Common myeloid progenitor, CD34-positive (primary cell): ENCODE data around the gene RAD18.

ENCODE experiments used
- CTCF ChIA-PET: fragments of 350-600 bp; sonication (Branson Sonifier 250); formaldehyde crosslinking; loops from one replicate; lab custom pipeline; 2021; ENCODE audit warnings: antibody characterized with exemption; lab: Charles Lee
- POLR2A ChIA-PET: fragments of 350-600 bp; sonication (Branson Sonifier 250); formaldehyde crosslinking; loops from one replicate; lab custom pipeline; 2021; ENCODE audit warnings: antibody characterized with exemption; lab: Charles Lee
- DNase-seq, 3 donors: peaks; one replicate each; pipeline versions ENCODE4 v3.0.0 to v3.0.0-alpha.2; 2013
- H3K27ac ChIP-seq, 2 experiments: 1 replicate in 1 of 2; 2 replicates in 1 of 2; pipeline ENCODE4 v1.7.0; 2013; ENCODE audit warnings: inconsistent platforms in 2 of 2, low read length in 2 of 2, mild to moderate bottlenecking in 2 of 2, low read depth in 1 of 2, moderate library complexity in 1 of 2; ENCODE audit not compliant: severe bottlenecking in 2 of 2, insufficient read depth in 1 of 2, poor library complexity in 1 of 2
- H3K27me3 ChIP-seq, 5 experiments: replicated peaks in 2 of 5; 1 replicate in 3 of 5; 2 replicates in 2 of 5; pipeline versions ENCODE4 v1.6.1 to v1.7.0; 2013; ENCODE audit warnings: low read length in 4 of 5, mild to moderate bottlenecking in 2 of 5, moderate library complexity in 2 of 5, inconsistent platforms in 1 of 5; ENCODE audit not compliant: insufficient read depth in 5 of 5, control insufficient read depth in 4 of 5
- H3K36me3 ChIP-seq, 4 experiments: 1 replicate in 2 of 4; 2 replicates in 2 of 4; pipeline versions ENCODE4 v1.6.1 to v1.7.0; 2013; ENCODE audit warnings: low read length in 3 of 4, control low read depth in 1 of 4, mild to moderate bottlenecking in 1 of 4; ENCODE audit not compliant: control insufficient read depth in 4 of 4, insufficient read depth in 4 of 4
- H3K4me1 ChIP-seq, 4 experiments: 1 replicate in 3 of 4; 2 replicates in 1 of 4; pipeline versions ENCODE4 v1.6.1 to v1.7.1; 2013; ENCODE audit warnings: low read length in 3 of 4, mild to moderate bottlenecking in 3 of 4, control low read depth in 1 of 4, inconsistent platforms in 1 of 4, moderate library complexity in 1 of 4; ENCODE audit not compliant: control insufficient read depth in 4 of 4, insufficient read depth in 4 of 4; ENCODE audit errors: control extremely low read depth in 1 of 4
- H3K4me3 ChIP-seq, 7 experiments: 1 replicate in 4 of 7; 2 replicates in 3 of 7; pipeline versions ENCODE4 v1.5.1 to v1.7.0; 2013; ENCODE audit warnings: mild to moderate bottlenecking in 7 of 7, low read length in 6 of 7, moderate library complexity in 6 of 7, inconsistent platforms in 2 of 7, low read depth in 2 of 7, control low read depth in 1 of 7; ENCODE audit not compliant: insufficient read depth in 4 of 7, control insufficient read depth in 1 of 7; ENCODE audit errors: extremely low read depth in 1 of 7
- H3K9me3 ChIP-seq, 5 experiments: 1 replicate in 4 of 5; 2 replicates in 1 of 5; pipeline versions ENCODE4 v1.6.1 to v1.7.1; 2013; ENCODE audit warnings: low read length in 4 of 5, mild to moderate bottlenecking in 2 of 5, inconsistent platforms in 1 of 5, low read depth in 1 of 5, moderate library complexity in 1 of 5; ENCODE audit not compliant: control insufficient read depth in 4 of 5, insufficient read depth in 2 of 5; ENCODE audit errors: control extremely low read depth in 1 of 5
- whole genome bisulfite sequencing: methylation state at CpG from one replicate; pipeline ENCODE4 v1.1.5; 2013; ENCODE audit not compliant: insufficient coverage; 5-methylcytosine and 5-hydroxymethylcytosine counted together

The RAD18 gene

DNA sequence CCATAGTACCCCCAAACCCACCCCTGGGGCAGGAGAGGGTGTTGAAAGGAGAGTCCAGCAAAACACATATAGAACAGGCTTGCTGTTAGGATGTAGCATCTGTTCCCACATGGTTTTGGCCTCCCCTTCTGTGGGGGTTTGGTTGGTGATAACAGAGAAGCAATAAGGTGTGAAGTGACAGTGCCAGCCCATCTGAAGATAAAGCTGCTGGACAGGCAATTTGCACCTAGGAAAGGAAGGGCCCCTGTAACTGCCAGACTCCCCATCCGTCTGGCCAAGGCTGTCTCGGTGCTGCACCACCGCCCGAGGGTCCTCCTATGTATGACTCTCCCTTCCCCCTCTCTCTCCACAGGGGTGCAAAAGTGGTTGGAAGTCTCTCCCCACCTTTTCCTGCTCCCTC, 99.4 kb downstream of the RAD18 start:
- H3K4me3 ChIP-seq: no peak overlapping the region
- WGBS: no CpG with 5 or more reads among the region's 4 CpGs
- ChIA-PET POLR2A (interaction anchor here (0.7 kb wide), 1 partner anchor 15 kb away, joined by 3 read pairs; no protein-coding TSS in a partner anchor), CTCF (no interaction called here)
- DNase-seq: no peak
- H3K36me3 ChIP-seq: no peaks in the 10 kb centered on the region
- H3K27me3 ChIP-seq: no peaks in the 10 kb centered on the region
- no peaks in the 10 kb centered on the region for H3K9me3 ChIP-seq
- no peaks in the 10 kb centered on the region for H3K4me1 ChIP-seq
- H3K27ac ChIP-seq: no peak overlapping the region

GRCh38 chr3:8857720-8858367, 105.4 kb downstream of the RAD18 start:
- Histone ChIP-seq H3K4me1 (no peaks in the 10 kb centered on the region), H3K9me3 (no peaks in the 10 kb centered on the region), H3K27ac (no peak overlapping the region), H3K36me3 (peaks cover 0 to 3% (median 0%) of the 10 kb centered on the region in 4 experiments), H3K4me3 (no peak overlapping the region), H3K27me3 (no peaks in the 10 kb centered on the region)
- DNase-seq: no peak
- WGBS: 100% methylated on average over 7 of the region's 8 CpGs
- CTCF ChIA-PET: no interaction called here
- POLR2A ChIA-PET: no interaction called here

GRCh38 chr3:8856721-8857120, 106.6 kb downstream of the RAD18 start:
- DNase-seq: no peak
- H3K4me3 ChIP-seq: no peak overlapping the region
- CTCF ChIA-PET: no interaction called here
- H3K36me3 ChIP-seq: peaks cover 0 to 3% (median 0%) of the 10 kb centered on the region in 4 experiments
- POLR2A ChIA-PET: no interaction called here
- H3K9me3 ChIP-seq: no peaks in the 10 kb centered on the region
- WGBS: 100% methylated on average over 1 of the region's 1 CpG
- no peaks in the 10 kb centered on the region for H3K4me1 ChIP-seq
- H3K27ac ChIP-seq: no peak overlapping the region
- no peaks in the 10 kb centered on the region for H3K27me3 ChIP-seq

GRCh38 chr3:8856071-8856470, 107.2 kb downstream of the RAD18 start:
- Histone ChIP-seq H3K9me3 (no peaks in the 10 kb centered on the region), H3K4me1 (no peaks in the 10 kb centered on the region), H3K4me3 (no peak overlapping the region), H3K27ac (no peak overlapping the region), H3K27me3 (no peaks in the 10 kb centered on the region), H3K36me3 (peaks cover 0 to 3% (median 0%) of the 10 kb centered on the region in 4 experiments)
- ChIA-PET POLR2A (no interaction called here), CTCF (no interaction called here)
- WGBS: 98% methylated on average over 6 of the region's 10 CpGs
- no peak for DNase-seq

- no peak for DNase-seq
- CTCF ChIA-PET: no interaction called here
- 84% methylated on average over 3 of the region's 4 CpGs for WGBS
- Histone ChIP-seq H3K4me1 (no peaks in the 10 kb centered on the region), H3K27me3 (no peaks in the 10 kb centered on the region), H3K27ac (no peak overlapping the region), H3K9me3 (no peaks in the 10 kb centered on the region), H3K4me3 (no peak overlapping the region), H3K36me3 (peaks cover 0 to 3% (median 0%) of the 10 kb centered on the region in 4 experiments)
- POLR2A ChIA-PET: no interaction called here
These were observed 108.6 kb downstream of the RAD18 start for GRCh38 chr3:8854656-8855055.

DNA sequence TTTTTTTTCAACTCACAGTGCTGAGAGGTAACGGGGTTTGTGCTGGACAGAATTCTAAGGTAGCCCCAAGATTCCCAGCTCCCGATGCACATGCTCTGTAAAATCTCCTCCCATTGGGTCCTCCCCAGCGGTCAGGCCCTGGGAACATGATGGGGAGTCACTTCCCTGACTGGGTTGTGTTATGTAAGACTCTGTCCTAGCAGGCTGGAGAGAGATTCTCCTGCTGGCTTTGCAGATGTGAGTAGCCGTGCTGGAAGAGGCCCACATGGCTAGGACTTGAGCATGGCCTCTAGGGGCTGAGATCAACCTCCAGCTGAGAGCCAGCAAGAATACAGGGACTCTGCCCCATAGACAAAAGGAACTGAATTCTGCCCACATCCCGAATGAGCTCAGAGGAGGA, 110.2 kb downstream of the RAD18 start:
- WGBS: 98% methylated on average over 5 of the region's 5 CpGs
- no peak for DNase-seq
- no peaks in the 10 kb centered on the region for H3K4me1 ChIP-seq
- ChIA-PET CTCF (no interaction called here), POLR2A (no interaction called here)
- no peaks in the 10 kb centered on the region for H3K27me3 ChIP-seq
- no peak overlapping the region for H3K27ac ChIP-seq
- H3K4me3 ChIP-seq: no peak overlapping the region
- H3K9me3 ChIP-seq: no peaks in the 10 kb centered on the region
- peaks cover 0 to 3% (median 0%) of the 10 kb centered on the region in 4 experiments for H3K36me3 ChIP-seq

GRCh38 chr3:8852511-8852910, 110.8 kb downstream of the RAD18 start:
- H3K27ac ChIP-seq: no peak overlapping the region
- CTCF ChIA-PET: no interaction called here
- POLR2A ChIA-PET: no interaction called here

More at GRCh38 chr3:8852511-8852910, 110.8 kb downstream of the RAD18 start:
- Histone ChIP-seq H3K9me3 (no peaks in the 10 kb centered on the region), H3K36me3 (peaks cover 0 to 3% (median 0%) of the 10 kb centered on the region in 4 experiments), H3K4me1 (no peaks in the 10 kb centered on the region), H3K27me3 (no peaks in the 10 kb centered on the region), H3K4me3 (no peak overlapping the region)
- no peak for DNase-seq
- WGBS: 97% methylated on average over 3 of the region's 5 CpGs
